ENCODE results near the gene HBB.
"Not testable (repeated sequence)": the region's sequence is repeated elsewhere in the genome, so short reads cannot be mapped to it uniquely, and the experiment has no call there.

The HBB gene

GRCh38 chr11:5226732-5227310, at the start of gene HBB:
Gene HBB (minus strand): TSS chr11:5227071. CDS start chr11:5227021, 50 bp downstream.
- DNase-seq (ENCODE audit: low read depth in 1 of 2, low spot score in 1 of 2): no peak
- in situ Hi-C loops (cut with HindIII; ENCODE audit: low pct_unique_long_range_greater_than_20kb, low sequenced_read_pairs): no loop called here
- no peak for TF ChIP-seq JUND (IDR thresholded peaks at IDR 0.05; ENCODE audit: low read depth)

GRCh38 chr11:5275369-5276110, 48.7 kb upstream of the HBB start:
- in situ Hi-C loops (cut with HindIII; ENCODE audit: low pct_unique_long_range_greater_than_20kb, low sequenced_read_pairs): no loop called here
- no peak for TF ChIP-seq JUND (IDR thresholded peaks at IDR 0.05; ENCODE audit: low read depth)
- DNase-seq (ENCODE audit: low read depth in 1 of 2, low spot score in 1 of 2): no peak

- DNase-seq (ENCODE audit: low read depth in 1 of 2, low spot score in 1 of 2): no peak
- TF ChIP-seq JUND (IDR thresholded peaks at IDR 0.05; ENCODE audit: low read depth): no peak
- in situ Hi-C loops (cut with HindIII; ENCODE audit: low pct_unique_long_range_greater_than_20kb, low sequenced_read_pairs): no loop called here
Measured at GRCh38 chr11:5274395-5274794, 47.5 kb upstream of the HBB start.

- DNase-seq (ENCODE audit: low read depth in 1 of 2, low spot score in 1 of 2): no peak
- in situ Hi-C loops (cut with HindIII; ENCODE audit: low pct_unique_long_range_greater_than_20kb, low sequenced_read_pairs): no loop called here
- TF ChIP-seq JUND (IDR thresholded peaks at IDR 0.05; ENCODE audit: low read depth): no peak
Measured at GRCh38 chr11:5272395-5273017, 45.6 kb upstream of the HBB start.

GRCh38 chr11:5269715-5270147, 42.9 kb upstream of the HBB start, which contains the start of gene HBE1:
Gene HBE1 (minus strand): TSS chr11:5269945. CDS start chr11:5269890, 55 bp downstream.
- no peak for DNase-seq (ENCODE audit: low read depth in 1 of 2, low spot score in 1 of 2)
- TF ChIP-seq JUND (IDR thresholded peaks at IDR 0.05; ENCODE audit: low read depth): no peak
- in situ Hi-C loops (cut with HindIII; ENCODE audit: low pct_unique_long_range_greater_than_20kb, low sequenced_read_pairs): no loop called here

GRCh38 chr11:5267033-5267563, 40.2 kb upstream of the HBB start:
- no peak for DNase-seq (ENCODE audit: low read depth in 1 of 2, low spot score in 1 of 2)
- no peak for TF ChIP-seq JUND (IDR thresholded peaks at IDR 0.05; ENCODE audit: low read depth)
- in situ Hi-C loops (cut with HindIII; ENCODE audit: low pct_unique_long_range_greater_than_20kb, low sequenced_read_pairs): no loop called here

- no peak for DNase-seq (ENCODE audit: low read depth in 1 of 2, low spot score in 1 of 2)
- in situ Hi-C loops (cut with HindIII; ENCODE audit: low pct_unique_long_range_greater_than_20kb, low sequenced_read_pairs): no loop called here
- TF ChIP-seq JUND (IDR thresholded peaks at IDR 0.05; ENCODE audit: low read depth): no peak
Measured at GRCh38 chr11:5266609-5267008, 39.7 kb upstream of the HBB start.

- TF ChIP-seq JUND (IDR thresholded peaks at IDR 0.05; ENCODE audit: low read depth): no peak
- in situ Hi-C loops (cut with HindIII; ENCODE audit: low pct_unique_long_range_greater_than_20kb, low sequenced_read_pairs): no loop called here
- DNase-seq (ENCODE audit: low read depth in 1 of 2, low spot score in 1 of 2): no peak
Measured at GRCh38 chr11:5265832-5266231, 39.0 kb upstream of the HBB start.

- no peak for DNase-seq (ENCODE audit: low read depth in 1 of 2, low spot score in 1 of 2)
- in situ Hi-C loops (cut with HindIII; ENCODE audit: low pct_unique_long_range_greater_than_20kb, low sequenced_read_pairs): no loop called here
- no peak for TF ChIP-seq JUND (IDR thresholded peaks at IDR 0.05; ENCODE audit: low read depth)
Measured at GRCh38 chr11:5258543-5259262, 31.8 kb upstream of the HBB start.

- TF ChIP-seq JUND (IDR thresholded peaks at IDR 0.05; ENCODE audit: low read depth): no peak
- DNase-seq (ENCODE audit: low read depth in 1 of 2, low spot score in 1 of 2): no peak
- in situ Hi-C loops (cut with HindIII; ENCODE audit: low pct_unique_long_range_greater_than_20kb, low sequenced_read_pairs): no loop called here
Measured at GRCh38 chr11:5257296-5257695, 30.4 kb upstream of the HBB start.

GRCh38 chr11:5254646-5255413, 28.0 kb upstream of the HBB start, which contains the start of gene HBG2:
Gene HBG2 (minus strand): TSS chr11:5254781. CDS start chr11:5254728, 53 bp downstream.
- in situ Hi-C loops (cut with HindIII; ENCODE audit: low pct_unique_long_range_greater_than_20kb, low sequenced_read_pairs); DNase-seq (ENCODE audit: low read depth in 1 of 2, low spot score in 1 of 2): not testable (repeated sequence)

GRCh38 chr11:5254023-5254422, 27.2 kb upstream of the HBB start:
- DNase-seq (ENCODE audit: low read depth in 1 of 2, low spot score in 1 of 2); in situ Hi-C loops (cut with HindIII; ENCODE audit: low pct_unique_long_range_greater_than_20kb, low sequenced_read_pairs): not testable (repeated sequence)

- DNase-seq (ENCODE audit: low read depth in 1 of 2, low spot score in 1 of 2); in situ Hi-C loops (cut with HindIII; ENCODE audit: low pct_unique_long_range_greater_than_20kb, low sequenced_read_pairs): not testable (repeated sequence)
Measured at GRCh38 chr11:5253440-5253839, 26.6 kb upstream of the HBB start.
